ENCODE data around the gene NRG2. TPM values are rescaled to one million over a fixed set of nuclear protein-coding genes. Genes with fewer than 3 reads are reported as not detected.

NRG2 gene
- total and polyA plus RNA-seq, 12 donors: 0.64 to 6.6 (median 2.9) TPM

DNA sequence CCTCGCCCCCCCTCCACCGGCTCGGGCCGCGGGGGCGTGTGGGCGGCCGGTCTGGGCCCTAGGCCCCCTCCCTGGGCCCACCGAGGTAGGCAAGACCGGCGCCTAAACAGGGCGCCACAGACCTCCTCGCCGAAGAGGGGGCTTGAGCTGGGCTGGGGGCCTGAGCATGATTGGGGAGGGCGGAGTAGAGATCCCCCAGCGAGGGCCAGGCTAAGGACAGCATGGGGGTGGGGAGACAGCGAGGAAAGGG, 138.6 kb downstream of the NRG2 start:
- no peak for DNase-seq
- no peak overlapping the region for H3K27ac ChIP-seq

DNA sequence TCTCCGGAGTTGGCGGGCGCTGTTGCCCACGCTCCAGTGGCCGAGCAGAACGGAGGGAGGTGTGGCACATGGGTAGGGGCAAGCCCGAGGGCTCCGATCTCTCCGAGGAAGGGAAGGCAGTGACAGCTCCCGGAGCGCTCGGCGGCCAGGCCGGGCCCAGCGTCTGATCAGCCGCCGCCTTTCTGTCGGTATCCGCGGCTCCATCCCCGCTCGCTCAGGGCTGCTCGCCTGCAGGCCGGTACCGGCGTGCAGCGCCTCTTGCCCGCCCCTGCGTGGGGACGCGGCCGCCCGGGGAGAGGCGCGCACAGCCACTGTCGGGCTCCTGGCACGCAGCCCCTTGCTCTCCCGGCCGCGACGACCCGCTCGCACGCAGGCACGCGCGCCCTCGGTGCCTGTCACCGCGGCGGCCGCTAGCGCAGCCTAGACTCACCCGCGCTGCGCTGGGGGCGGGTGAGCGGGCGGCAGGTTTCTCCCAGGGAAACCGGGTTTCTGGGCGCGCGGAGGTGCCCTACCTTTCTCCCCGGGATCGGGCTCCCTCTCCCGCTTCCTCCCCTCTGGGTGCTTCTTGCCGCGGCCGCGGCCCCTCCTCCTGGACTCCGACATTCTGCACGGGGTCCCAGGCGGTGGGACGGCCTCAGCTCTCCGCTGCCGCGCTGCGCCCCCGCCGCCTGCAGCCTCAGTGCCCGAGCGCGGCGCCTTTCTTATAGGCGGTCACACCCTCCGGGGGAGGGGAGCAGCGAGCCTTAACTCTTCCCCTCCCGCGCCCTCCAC, 139.1 kb downstream of the NRG2 start:
- 0 to 1% methylated on average over 86 to 89 of the region's 89 CpGs for WGBS, 2 donors
- H3K27ac ChIP-seq: no peak overlapping the region
- no peaks in the 10 kb centered on the region for H3K36me3 ChIP-seq
- peaks cover 15 to 30% (median 21%) of the 10 kb centered on the region in 9 donors for H3K4me1 ChIP-seq
- intact Hi-C loops (cut with DNase I): no loop called here
- no peaks in the 10 kb centered on the region for H3K9me3 ChIP-seq
- DNase-seq (peak in 1 of 2 donors; percentile 32), ATAC-seq (peak; percentile 41 to 75 (median 60))
- TF ChIP-seq, protein P1, sequence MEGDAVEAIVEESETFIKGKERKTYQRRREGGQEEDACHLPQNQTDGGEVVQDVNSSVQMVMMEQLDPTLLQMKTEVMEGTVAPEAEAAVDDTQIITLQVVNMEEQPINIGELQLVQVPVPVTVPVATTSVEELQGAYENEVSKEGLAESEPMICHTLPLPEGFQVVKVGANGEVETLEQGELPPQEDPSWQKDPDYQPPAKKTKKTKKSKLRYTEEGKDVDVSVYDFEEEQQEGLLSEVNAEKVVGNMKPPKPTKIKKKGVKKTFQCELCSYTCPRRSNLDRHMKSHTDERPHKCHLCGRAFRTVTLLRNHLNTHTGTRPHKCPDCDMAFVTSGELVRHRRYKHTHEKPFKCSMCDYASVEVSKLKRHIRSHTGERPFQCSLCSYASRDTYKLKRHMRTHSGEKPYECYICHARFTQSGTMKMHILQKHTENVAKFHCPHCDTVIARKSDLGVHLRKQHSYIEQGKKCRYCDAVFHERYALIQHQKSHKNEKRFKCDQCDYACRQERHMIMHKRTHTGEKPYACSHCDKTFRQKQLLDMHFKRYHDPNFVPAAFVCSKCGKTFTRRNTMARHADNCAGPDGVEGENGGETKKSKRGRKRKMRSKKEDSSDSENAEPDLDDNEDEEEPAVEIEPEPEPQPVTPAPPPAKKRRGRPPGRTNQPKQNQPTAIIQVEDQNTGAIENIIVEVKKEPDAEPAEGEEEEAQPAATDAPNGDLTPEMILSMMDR (IDR thresholded peaks at IDR 0.05): no peak
- peaks cover 0 to 58% (median 17%) of the 10 kb centered on the region in 7 donors for H3K27me3 ChIP-seq
- peak overlapping the region; percentile 28 to 61 (median 52) for H3K4me3 ChIP-seq

More for the DNA sequence above, 138.6 kb downstream of the NRG2 start:
- TF ChIP-seq, protein P1 (IDR thresholded peaks at IDR 0.05): no peak
- Histone ChIP-seq H3K27me3 (peaks cover 0 to 58% (median 17%) of the 10 kb centered on the region in 7 donors), H3K36me3 (no peaks in the 10 kb centered on the region), H3K9me3 (no peaks in the 10 kb centered on the region), H3K4me3 (peak overlapping the region; percentile 28 to 61 (median 52)), H3K4me1 (peaks cover 15 to 30% (median 21%) of the 10 kb centered on the region in 9 donors)
- peak in 3 of 8 donors; percentile 5 to 6 (median 6) for ATAC-seq
- intact Hi-C loops (cut with DNase I): no loop called here
- 1 to 3% methylated on average over 17 of the region's 17 CpGs for WGBS, 2 donors

GRCh38 chr5:139903450-139903794, 139.7 kb downstream of the NRG2 start:
- DNase-seq (no peak), ATAC-seq (no peak)
- Histone ChIP-seq H3K36me3 (no peaks in the 10 kb centered on the region), H3K4me1 (peaks cover 15 to 30% (median 19%) of the 10 kb centered on the region in 9 donors), H3K9me3 (no peaks in the 10 kb centered on the region), H3K27me3 (peaks cover 0 to 58% (median 17%) of the 10 kb centered on the region in 7 donors), H3K27ac (no peak overlapping the region), H3K4me3 (peak overlapping the region in 9 of 10 donors; percentile 30 to 61 (median 52))
- TF ChIP-seq, protein P1 (IDR thresholded peaks at IDR 0.05): no peak
- intact Hi-C loops (cut with DNase I): no loop called here
- 16 to 28% methylated on average over 14 of the region's 14 CpGs for WGBS, 2 donors

- no peak for ATAC-seq
- no peak for DNase-seq
- no peak overlapping the region for H3K27ac ChIP-seq
- no peaks in the 10 kb centered on the region for H3K9me3 ChIP-seq
- H3K4me3 ChIP-seq: no peak overlapping the region
- 73 to 81% methylated on average over 3 of the region's 3 CpGs for WGBS, 2 donors
- no peaks in the 10 kb centered on the region for H3K36me3 ChIP-seq
- intact Hi-C loops (cut with DNase I): no loop called here
- peaks cover 0 to 58% (median 17%) of the 10 kb centered on the region in 7 donors for H3K27me3 ChIP-seq
- TF ChIP-seq, protein P1 (IDR thresholded peaks at IDR 0.05): no peak
- H3K4me1 ChIP-seq: peaks cover 15 to 30% (median 19%) of the 10 kb centered on the region in 9 donors
Observed at GRCh38 chr5:139901986-139902385, 141.1 kb downstream of the NRG2 start.

Data from heart right ventricle (tissue), 16 donors.